ENCODE results near the gene UBC.
"Not testable (repeated sequence)": the region's sequence is repeated elsewhere in the genome, so short reads cannot be mapped to it uniquely, and the experiment has no call there.

Gene UBC

GRCh38 chr12:124915239-124916236, 1.1 kb upstream of the UBC start:
- no peak for DNase-seq

GRCh38 chr12:124913474-124914391, 717 bp downstream of the UBC start:
- peak; percentile 75 to 94 (median 90) for DNase-seq

- DNase-seq = not testable (repeated sequence)
These were observed 1.7 kb downstream of the UBC start for GRCh38 chr12:124912529-124913287.

DNA sequence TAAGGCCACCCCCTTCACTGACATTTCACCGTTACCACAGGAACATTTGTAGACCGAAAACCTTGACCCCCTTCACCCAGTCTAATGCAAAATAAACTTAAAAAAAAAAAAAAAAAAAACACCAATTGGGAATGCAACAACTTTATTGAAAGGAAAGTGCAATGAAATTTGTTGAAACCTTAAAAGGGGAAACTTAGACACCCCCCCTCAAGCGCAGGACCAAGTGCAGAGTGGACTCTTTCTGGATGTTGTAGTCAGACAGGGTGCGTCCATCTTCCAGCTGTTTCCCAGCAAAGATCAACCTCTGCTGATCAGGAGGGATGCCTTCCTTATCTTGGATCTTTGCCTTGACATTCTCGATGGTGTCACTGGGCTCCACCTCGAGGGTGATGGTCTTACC, 2.9 kb downstream of the UBC start:
- not testable (repeated sequence) for DNase-seq

- DNase-seq = no peak
These were observed 3.6 kb downstream of the UBC start for GRCh38 chr12:124910561-124911478.

GRCh38 chr12:124909831-124910560, 4.5 kb downstream of the UBC start:
- no peak for DNase-seq

- peak; percentile 42 to 92 (median 79) for DNase-seq
These were observed 7.7 kb downstream of the UBC start for GRCh38 chr12:124906606-124907261.

DNA sequence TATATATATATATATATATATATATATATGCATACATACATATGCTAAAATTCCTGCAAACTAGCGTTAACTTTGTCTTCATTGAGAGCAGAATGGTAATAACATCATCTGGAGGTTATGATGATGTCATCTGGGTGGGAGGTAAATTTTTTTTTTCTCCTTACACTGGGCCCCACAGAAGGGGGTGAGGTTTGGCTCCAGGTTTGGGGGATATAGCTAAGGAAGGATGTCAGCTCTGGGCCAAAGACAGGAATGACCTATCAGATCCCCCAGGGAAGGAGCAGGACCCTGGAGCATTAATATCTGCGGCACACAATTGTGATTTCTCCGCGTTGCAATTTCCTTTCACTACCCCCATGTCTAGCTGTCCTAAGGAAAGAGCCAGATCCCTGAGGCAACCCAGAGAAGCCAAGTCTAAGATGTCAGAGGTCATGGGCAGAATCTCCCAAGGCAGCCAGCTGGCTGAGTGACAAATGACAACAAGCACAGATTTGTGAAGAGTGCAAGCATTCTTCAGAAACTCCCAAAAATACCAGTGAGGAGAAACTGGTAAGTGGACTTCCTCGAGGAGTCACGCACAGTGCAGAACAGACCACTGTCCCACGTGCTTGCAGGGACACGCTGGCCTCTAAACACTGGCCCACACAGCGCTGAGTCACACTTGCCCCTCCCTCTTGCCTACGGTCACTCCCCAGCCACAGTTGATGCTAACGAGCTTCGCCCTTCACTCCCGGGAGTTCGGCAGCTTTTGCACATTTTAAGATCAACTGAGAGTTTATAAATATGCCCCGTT, 9.9 kb downstream of the UBC start:
- no peak for DNase-seq

DNA sequence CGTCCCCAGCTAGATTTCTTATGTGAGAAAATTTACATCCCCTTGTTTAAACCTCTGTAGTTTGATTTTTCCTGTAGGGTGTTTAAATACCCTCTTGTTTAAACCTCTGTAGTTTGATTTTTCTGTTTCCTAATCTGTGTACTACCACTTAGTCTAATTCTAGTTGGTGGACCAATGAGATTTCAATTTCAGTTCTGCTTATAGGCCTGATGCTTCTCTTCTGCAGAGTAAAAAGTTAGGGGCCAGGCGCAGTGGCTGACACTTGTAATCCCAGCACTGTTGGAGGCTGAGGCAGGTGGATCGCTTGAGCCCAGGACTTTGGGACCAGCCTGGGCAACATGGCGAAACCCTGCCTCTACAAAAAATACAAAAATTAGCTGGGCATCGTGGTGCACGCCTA, 11.5 kb downstream of the UBC start:
- no peak for DNase-seq

- no peak for DNase-seq
These were observed 13.4 kb downstream of the UBC start for GRCh38 chr12:124901003-124901402.

DNA sequence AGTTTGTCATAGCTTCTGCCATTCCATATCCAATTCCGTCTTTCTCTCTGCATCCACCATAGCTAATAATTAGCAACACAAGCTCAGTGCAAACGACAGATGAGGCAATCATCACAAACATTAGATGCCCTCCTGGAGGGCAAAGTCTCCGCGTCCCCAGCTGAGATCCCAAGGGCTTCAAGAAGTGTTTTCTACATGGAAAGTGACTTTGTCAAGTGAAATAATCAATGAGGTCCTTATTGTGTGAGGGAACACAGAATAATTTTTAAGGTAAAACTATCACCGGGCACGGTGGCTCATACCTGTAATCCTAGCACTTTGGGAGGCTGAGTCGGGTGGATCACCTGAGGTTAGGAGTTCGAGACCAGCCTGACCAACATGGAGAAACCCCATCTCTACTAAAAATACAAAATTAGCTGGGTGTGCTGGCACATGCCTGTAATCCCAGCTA, 14.1 kb downstream of the UBC start:
- not testable (repeated sequence) for DNase-seq

DNA sequence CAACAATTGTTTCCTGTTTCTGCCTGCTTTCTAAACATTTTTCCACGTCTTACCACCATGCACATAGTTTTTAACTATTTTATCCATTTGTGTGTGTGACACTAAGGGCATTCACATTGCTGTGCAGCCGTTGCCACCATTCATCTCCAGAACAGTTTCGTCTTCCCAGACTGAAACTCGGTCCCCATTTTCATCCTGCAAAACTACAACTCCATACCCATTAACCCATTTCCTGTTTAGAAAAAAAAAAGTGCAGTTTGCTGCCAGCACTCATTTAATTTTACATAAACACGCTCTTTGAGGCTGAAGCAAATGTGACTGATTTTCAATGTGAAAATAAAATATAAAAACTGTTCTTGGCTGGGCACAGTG, 15.5 kb downstream of the UBC start:
- DNase-seq = no peak

DNA sequence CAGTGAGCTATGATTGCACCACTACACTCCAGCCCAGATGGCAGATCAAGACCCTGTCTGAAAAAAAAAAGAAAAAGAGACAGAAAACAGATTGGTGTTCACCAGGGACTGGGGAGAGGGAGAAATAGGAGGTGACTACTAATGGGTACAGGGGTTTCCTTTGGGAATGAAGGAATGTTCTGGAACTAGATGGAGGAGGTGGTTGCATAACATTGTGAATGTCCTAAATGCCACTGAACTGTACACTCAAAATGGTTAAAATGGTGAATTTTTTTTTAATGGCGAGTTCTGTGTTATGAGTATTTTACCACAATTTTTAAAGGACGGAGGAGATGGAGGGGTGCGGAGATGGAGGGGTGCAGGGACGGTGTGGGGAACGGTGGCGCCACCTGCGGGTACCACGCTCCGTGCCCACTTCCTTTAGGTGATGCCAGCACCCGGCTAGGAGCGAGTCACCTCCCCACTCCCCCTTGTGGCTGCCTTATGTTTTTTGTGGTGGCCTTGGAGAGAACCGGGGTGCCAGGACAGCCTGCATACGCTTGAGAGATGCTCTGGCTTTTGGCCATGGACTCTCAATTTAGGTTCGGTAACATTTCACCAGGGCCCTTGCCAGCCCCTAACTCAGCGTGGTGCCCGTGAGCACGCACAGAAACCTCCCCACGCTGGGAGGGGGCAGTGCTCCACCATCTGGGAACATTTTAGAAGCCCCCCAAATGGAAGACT, 16.1 kb downstream of the UBC start:
- DNase-seq = peak in 4 of 5 experiments; percentile 31 to 90 (median 54)

- no peak for DNase-seq
These were observed 18.0 kb downstream of the UBC start for GRCh38 chr12:124896461-124896860.

DNA sequence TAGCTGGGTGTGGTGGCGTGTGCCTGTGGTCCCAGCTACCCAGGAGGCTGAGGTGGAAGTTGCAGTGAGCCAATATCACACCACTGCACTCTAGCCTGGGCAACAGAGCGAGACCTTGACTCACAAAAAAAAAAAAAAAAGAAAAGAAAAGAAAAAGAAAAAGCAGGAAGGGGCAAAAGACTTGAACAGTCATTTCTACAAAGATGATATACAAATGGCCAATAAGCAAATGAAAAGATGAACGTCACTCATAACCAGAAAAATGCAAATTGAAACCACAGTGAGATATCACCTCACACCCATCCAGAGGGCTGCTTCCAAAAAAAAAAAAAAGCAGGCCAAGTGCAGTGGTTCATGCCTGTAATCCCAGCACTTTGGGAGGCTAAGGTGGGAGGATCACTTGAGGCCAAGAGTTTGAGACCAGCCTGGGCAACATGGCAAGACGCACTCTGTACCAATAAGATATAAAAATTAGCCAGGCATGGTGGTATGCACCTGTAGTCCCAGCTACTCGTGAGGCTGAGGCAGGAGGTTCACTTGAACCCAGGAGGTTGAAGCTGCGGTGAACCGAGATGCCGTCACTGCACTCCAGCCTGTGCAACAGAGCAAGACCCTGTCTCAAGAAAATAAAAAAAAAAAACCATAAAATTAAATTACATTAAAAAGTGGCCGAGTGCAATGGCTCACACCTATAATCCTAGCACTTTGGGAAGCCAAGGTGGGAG, 20.5 kb downstream of the UBC start:
- DNase-seq = peak in 1 of 5 experiments; percentile 84

- no peak for DNase-seq
These were observed 26.2 kb downstream of the UBC start for GRCh38 chr12:124888260-124888659.

- not testable (repeated sequence) for DNase-seq
These were observed 26.7 kb downstream of the UBC start for GRCh38 chr12:124887766-124888165.

Measured in T-helper 2 cell (primary cell).